Esophagus muscularis mucosa (tissue), 4 donors: Measurements from ENCODE around the gene TAGLN. TPM values are rescaled to one million over a fixed set of nuclear protein-coding genes. Genes with fewer than 3 reads are reported as not detected.

Experiments
- DNase-seq: peaks from one replicate; pipeline ENCODE4 v3.0.0-alpha.2; 2017; ENCODE audit errors: extremely low spot score
- H3K27ac ChIP-seq, 4 donors: fragments of 200-600 bp; sonication (generic); replicated peaks in 1 of 4; 1 replicate in 3 of 4; 2 replicates in 1 of 4; pipeline ENCODE4 v1.5.1; 2016 to 2019; ENCODE audit warnings: mild to moderate bottlenecking in 1 of 4
- H3K27me3 ChIP-seq, 4 donors: fragments of 200-600 bp; sonication (generic); one replicate each; pipeline versions ENCODE4 v1.5.1 to v1.6.0; 2016 to 2019
- H3K36me3 ChIP-seq, 4 donors: fragments of 200-600 bp; sonication (generic); one replicate each; pipeline ENCODE4 v1.5.1; 2016 to 2019
- H3K4me1 ChIP-seq, 4 donors: fragments of 200-600 bp; sonication (generic); one replicate each; pipeline ENCODE4 v1.5.1; 2016 to 2019
- H3K4me3 ChIP-seq, 4 donors: fragments of 200-600 bp; sonication (generic); 1 replicate in 2 of 4; 2 replicates in 2 of 4; pipeline ENCODE4 v1.5.1; 2016 to 2019; ENCODE audit warnings: mild to moderate bottlenecking in 4 of 4, moderate library complexity in 1 of 4
- H3K9me3 ChIP-seq, 4 donors: fragments of 200-600 bp; sonication (generic); 1 replicate in 3 of 4; 2 replicates in 1 of 4; pipeline ENCODE4 v1.5.1; 2016 to 2019
- CTCF ChIP-seq, 3 experiments: fragments of 200-600 bp in 2 of 3; fragments of 450-650 bp in 1 of 3; sonication (generic) in 2 of 3; IDR thresholded peaks; one replicate each; pipeline ENCODE4 v1.5.1; 2017 to 2019; ENCODE audit warnings: antibody characterized with exemption in 3 of 3, mild to moderate bottlenecking in 2 of 3, moderate library complexity in 1 of 3
- EP300 ChIP-seq: sonication (generic); formaldehyde crosslinking; IDR thresholded peaks from one replicate; pipeline ENCODE4 v1.6.1; 2017; ENCODE audit warnings: antibody characterized with exemption
- POLR2A ChIP-seq: fragments of 450-650 bp; IDR thresholded peaks from one replicate; pipeline ENCODE4 v1.6.1; 2017; ENCODE audit warnings: antibody characterized with exemption, moderate library complexity, mild to moderate bottlenecking, low read depth
- POLR2AphosphoS5 ChIP-seq, 2 donors: sonication (generic); formaldehyde crosslinking; IDR thresholded peaks; one replicate each; pipeline ENCODE4 v1.6.1; 2017; ENCODE audit warnings: antibody characterized with exemption in 2 of 2
- WGBS: methylation state at CpG from one replicate; pipeline ENCODE4 v1.1.5; 2018; 5-methylcytosine and 5-hydroxymethylcytosine counted together
- intact Hi-C: fragments of 100-400 bp; cut with DNase I; formaldehyde crosslinking; loops from one replicate; pipeline ENCODE4 v1.15.1; 2023
- total RNA-seq, 4 donors: library from RNA; depleted of rRNA; stranded (reverse); fragments of >200 nt; gene quantifications; one replicate each; pipeline versions ENCODE4 v1.1.0 to v1.2.1, GENCODE V29; 2016

TAGLN gene
- total RNA-seq, 4 donors from 2014 or later = 12,513 to 19,293 (median 14,679) TPM

GRCh38 chr11:117214404-117215110, 15.4 kb downstream of the TAGLN start:
- peak in 1 of 2 donors; percentile 58 for TF ChIP-seq POLR2AphosphoS5 (IDR thresholded peaks at IDR 0.05)
- TF ChIP-seq POLR2A = no peak
- DNase-seq = no peak
- no peaks in the 10 kb centered on the region for H3K9me3 ChIP-seq
- H3K27ac ChIP-seq = peak overlapping the region; percentile 29 to 59 (median 43)
- H3K4me1 ChIP-seq = peaks cover 22 to 58% (median 51%) of the 10 kb centered on the region in 4 donors
- H3K36me3 ChIP-seq = peaks cover 6 to 90% (median 51%) of the 10 kb centered on the region in 4 donors
- no peaks in the 10 kb centered on the region for H3K27me3 ChIP-seq
- no peak overlapping the region for H3K4me3 ChIP-seq
- intact Hi-C loops = no loop called here
- 80% methylated on average over 7 of the region's 7 CpGs for whole genome bisulfite sequencing

GRCh38 chr11:117217141-117218084, 18.2 kb downstream of the TAGLN start:
- no peak for DNase-seq
- peak overlapping the region; percentile 16 to 43 (median 33) for H3K4me3 ChIP-seq

GRCh38 chr11:117218133-117218915, 19.2 kb downstream of the TAGLN start:
- intact Hi-C loops = no loop called here

More at GRCh38 chr11:117217141-117218084, 18.2 kb downstream of the TAGLN start:
- intact Hi-C loops = no loop called here
- H3K9me3 ChIP-seq = no peaks in the 10 kb centered on the region
- no peak for TF ChIP-seq POLR2A
- peak; percentile 74 for TF ChIP-seq EP300
- no peak for TF ChIP-seq CTCF (IDR thresholded peaks at IDR 0.05)
- peak; percentile 32 to 81 for TF ChIP-seq POLR2AphosphoS5 (IDR thresholded peaks at IDR 0.05)
- peaks cover 6 to 85% (median 47%) of the 10 kb centered on the region in 4 donors for H3K36me3 ChIP-seq
- 47% methylated on average over 11 of the region's 11 CpGs for WGBS
- H3K27ac ChIP-seq = peak overlapping the region; percentile 84 to 95 (median 94)
- peaks cover 51 to 73% (median 68%) of the 10 kb centered on the region in 4 donors for H3K4me1 ChIP-seq
- no peaks in the 10 kb centered on the region for H3K27me3 ChIP-seq

GRCh38 chr11:117219001-117219400, 19.8 kb downstream of the TAGLN start:
- 73% methylated on average over 9 of the region's 9 CpGs for WGBS
- Histone ChIP-seq H3K27ac (peak overlapping the region; percentile 84 to 95 (median 94)), H3K4me3 (peak overlapping the region in 1 of 4 donors; percentile 33), H3K9me3 (no peaks in the 10 kb centered on the region), H3K27me3 (no peaks in the 10 kb centered on the region), H3K36me3 (peaks cover 0 to 85% (median 49%) of the 10 kb centered on the region in 4 donors), H3K4me1 (peaks cover 53 to 89% (median 84%) of the 10 kb centered on the region in 4 donors)
- no peak for TF ChIP-seq EP300
- no peak for TF ChIP-seq CTCF (IDR thresholded peaks at IDR 0.05)
- TF ChIP-seq POLR2A = no peak
- TF ChIP-seq POLR2AphosphoS5 (IDR thresholded peaks at IDR 0.05) = no peak
- intact Hi-C loops = no loop called here
- DNase-seq = no peak

More at GRCh38 chr11:117218133-117218915, 19.2 kb downstream of the TAGLN start:
- DNase-seq = no peak
- H3K4me1 ChIP-seq = peaks cover 53 to 82% (median 77%) of the 10 kb centered on the region in 4 donors
- TF ChIP-seq POLR2AphosphoS5 (IDR thresholded peaks at IDR 0.05) (peak in 1 of 2 donors; percentile 45), CTCF (IDR thresholded peaks at IDR 0.05) (no peak), POLR2A (no peak), EP300 (no peak)
- no peaks in the 10 kb centered on the region for H3K27me3 ChIP-seq
- H3K4me3 ChIP-seq = peak overlapping the region; percentile 16 to 43 (median 33)
- WGBS = 41% methylated on average over 15 of the region's 15 CpGs
- H3K9me3 ChIP-seq = no peaks in the 10 kb centered on the region
- peaks cover under 1 to 85% (median 47%) of the 10 kb centered on the region in 4 donors for H3K36me3 ChIP-seq
- H3K27ac ChIP-seq = peak overlapping the region; percentile 84 to 95 (median 94)
